Common myeloid progenitor, CD34-positive (primary cell): ENCODE data around the gene CEP112.

ENCODE experiments used
- CTCF ChIA-PET: fragments of 350-600 bp; sonication (Branson Sonifier 250); formaldehyde crosslinking; loops from one replicate; lab custom pipeline; 2021; ENCODE audit warnings: antibody characterized with exemption; lab: Charles Lee
- POLR2A ChIA-PET: fragments of 350-600 bp; sonication (Branson Sonifier 250); formaldehyde crosslinking; loops from one replicate; lab custom pipeline; 2021; ENCODE audit warnings: antibody characterized with exemption; lab: Charles Lee
- DNase-seq, 3 donors: peaks; one replicate each; pipeline versions ENCODE4 v3.0.0 to v3.0.0-alpha.2; 2013
- H3K27ac ChIP-seq, 2 experiments: 1 replicate in 1 of 2; 2 replicates in 1 of 2; pipeline ENCODE4 v1.7.0; 2013; ENCODE audit warnings: inconsistent platforms in 2 of 2, low read length in 2 of 2, mild to moderate bottlenecking in 2 of 2, low read depth in 1 of 2, moderate library complexity in 1 of 2; ENCODE audit not compliant: severe bottlenecking in 2 of 2, insufficient read depth in 1 of 2, poor library complexity in 1 of 2
- H3K27me3 ChIP-seq, 5 experiments: replicated peaks in 2 of 5; 1 replicate in 3 of 5; 2 replicates in 2 of 5; pipeline versions ENCODE4 v1.6.1 to v1.7.0; 2013; ENCODE audit warnings: low read length in 4 of 5, mild to moderate bottlenecking in 2 of 5, moderate library complexity in 2 of 5, inconsistent platforms in 1 of 5; ENCODE audit not compliant: insufficient read depth in 5 of 5, control insufficient read depth in 4 of 5
- H3K36me3 ChIP-seq, 4 experiments: 1 replicate in 2 of 4; 2 replicates in 2 of 4; pipeline versions ENCODE4 v1.6.1 to v1.7.0; 2013; ENCODE audit warnings: low read length in 3 of 4, control low read depth in 1 of 4, mild to moderate bottlenecking in 1 of 4; ENCODE audit not compliant: control insufficient read depth in 4 of 4, insufficient read depth in 4 of 4
- H3K4me1 ChIP-seq, 4 experiments: 1 replicate in 3 of 4; 2 replicates in 1 of 4; pipeline versions ENCODE4 v1.6.1 to v1.7.1; 2013; ENCODE audit warnings: low read length in 3 of 4, mild to moderate bottlenecking in 3 of 4, control low read depth in 1 of 4, inconsistent platforms in 1 of 4, moderate library complexity in 1 of 4; ENCODE audit not compliant: control insufficient read depth in 4 of 4, insufficient read depth in 4 of 4; ENCODE audit errors: control extremely low read depth in 1 of 4
- H3K4me3 ChIP-seq, 7 experiments: 1 replicate in 4 of 7; 2 replicates in 3 of 7; pipeline versions ENCODE4 v1.5.1 to v1.7.0; 2013; ENCODE audit warnings: mild to moderate bottlenecking in 7 of 7, low read length in 6 of 7, moderate library complexity in 6 of 7, inconsistent platforms in 2 of 7, low read depth in 2 of 7, control low read depth in 1 of 7; ENCODE audit not compliant: insufficient read depth in 4 of 7, control insufficient read depth in 1 of 7; ENCODE audit errors: extremely low read depth in 1 of 7
- H3K9me3 ChIP-seq, 5 experiments: 1 replicate in 4 of 5; 2 replicates in 1 of 5; pipeline versions ENCODE4 v1.6.1 to v1.7.1; 2013; ENCODE audit warnings: low read length in 4 of 5, mild to moderate bottlenecking in 2 of 5, inconsistent platforms in 1 of 5, low read depth in 1 of 5, moderate library complexity in 1 of 5; ENCODE audit not compliant: control insufficient read depth in 4 of 5, insufficient read depth in 2 of 5; ENCODE audit errors: control extremely low read depth in 1 of 5
- WGBS: methylation state at CpG from one replicate; pipeline ENCODE4 v1.1.5; 2013; ENCODE audit not compliant: insufficient coverage; 5-methylcytosine and 5-hydroxymethylcytosine counted together

The CEP112 gene

GRCh38 chr17:65933290-65933689 lies 258.6 kb downstream of the CEP112 start:
- CTCF ChIA-PET, result no interaction called here
- no peaks in the 10 kb centered on the region for H3K4me1 ChIP-seq
- no peak overlapping the region for H3K27ac ChIP-seq
- POLR2A ChIA-PET, result no interaction called here
- DNase-seq, result no peak
- H3K4me3 ChIP-seq, result no peak overlapping the region
- 80% methylated on average over 1 of the region's 4 CpGs for WGBS
- no peaks in the 10 kb centered on the region for H3K36me3 ChIP-seq
- peaks cover 0 to 18% (median 3%) of the 10 kb centered on the region in 5 experiments for H3K9me3 ChIP-seq
- H3K27me3 ChIP-seq, result no peaks in the 10 kb centered on the region

GRCh38 chr17:65931246-65932149 lies 260.4 kb downstream of the CEP112 start:
- H3K27ac ChIP-seq, result no peak overlapping the region
- no peaks in the 10 kb centered on the region for H3K27me3 ChIP-seq
- ChIA-PET CTCF (no interaction called here), POLR2A (no interaction called here)
- 100% methylated on average over 1 of the region's 3 CpGs for WGBS
- no peaks in the 10 kb centered on the region for H3K36me3 ChIP-seq
- no peak for DNase-seq
- H3K9me3 ChIP-seq, result peaks cover 0 to 18% (median 3%) of the 10 kb centered on the region in 5 experiments
- H3K4me1 ChIP-seq, result no peaks in the 10 kb centered on the region
- H3K4me3 ChIP-seq, result no peak overlapping the region

- no peaks in the 10 kb centered on the region for H3K4me1 ChIP-seq
- H3K4me3 ChIP-seq, result no peak overlapping the region
- no CpG with 5 or more reads among the region's 2 CpGs for WGBS
- ChIA-PET CTCF (no interaction called here), POLR2A (no interaction called here)
- no peak overlapping the region for H3K27ac ChIP-seq
- DNase-seq, result no peak
- no peaks in the 10 kb centered on the region for H3K36me3 ChIP-seq
- peaks cover 0 to 18% (median 3%) of the 10 kb centered on the region in 5 experiments for H3K9me3 ChIP-seq
- H3K27me3 ChIP-seq, result no peaks in the 10 kb centered on the region
Measured at GRCh38 chr17:65930140-65930730, 261.7 kb downstream of the CEP112 start.

- H3K27ac ChIP-seq, result no peak overlapping the region
- H3K36me3 ChIP-seq, result no peaks in the 10 kb centered on the region
- no peak for DNase-seq
- H3K9me3 ChIP-seq, result peaks cover 0 to 4% (median 0%) of the 10 kb centered on the region in 5 experiments
- ChIA-PET CTCF (no interaction called here), POLR2A (no interaction called here)
- WGBS, result 93% methylated on average over 3 of the region's 5 CpGs
- H3K27me3 ChIP-seq, result no peaks in the 10 kb centered on the region
- H3K4me1 ChIP-seq, result no peaks in the 10 kb centered on the region
- H3K4me3 ChIP-seq, result no peak overlapping the region
Measured at GRCh38 chr17:65926599-65926998, 265.3 kb downstream of the CEP112 start.

GRCh38 chr17:65925606-65926307 lies 266.2 kb downstream of the CEP112 start:
- 91% methylated on average over 8 of the region's 8 CpGs for WGBS
- CTCF ChIA-PET, result no interaction called here

GRCh38 chr17:65920996-65921395 lies 270.9 kb downstream of the CEP112 start:
- Histone ChIP-seq H3K4me1 (no peaks in the 10 kb centered on the region), H3K4me3 (no peak overlapping the region), H3K9me3 (peaks cover 0 to 4% (median 0%) of the 10 kb centered on the region in 5 experiments), H3K36me3 (no peaks in the 10 kb centered on the region), H3K27ac (no peak overlapping the region), H3K27me3 (no peaks in the 10 kb centered on the region)
- WGBS, result 85% methylated on average over 6 of the region's 6 CpGs
- CTCF ChIA-PET, result no interaction called here
- DNase-seq, result no peak
- POLR2A ChIA-PET, result no interaction called here

More at GRCh38 chr17:65925606-65926307, 266.2 kb downstream of the CEP112 start:
- H3K27me3 ChIP-seq, result no peaks in the 10 kb centered on the region
- no peaks in the 10 kb centered on the region for H3K36me3 ChIP-seq
- H3K9me3 ChIP-seq, result peaks cover 0 to 4% (median 0%) of the 10 kb centered on the region in 5 experiments
- no peaks in the 10 kb centered on the region for H3K4me1 ChIP-seq
- POLR2A ChIA-PET, result no interaction called here
- DNase-seq, result no peak
- no peak overlapping the region for H3K27ac ChIP-seq
- no peak overlapping the region for H3K4me3 ChIP-seq
